GM18520 (cell line): ENCODE results near the gene COL9A3.

Source experiments
- ATAC-seq: cut with Tn5 transposase; IDR thresholded peaks from one replicate; pipeline ENCODE4 v1.9.1; 2021; ENCODE audit not compliant: unreplicated experiment

COL9A3 gene

GRCh38 chr20:62809530-62810428 is 7.1 kb upstream of the COL9A3 start:
- ATAC-seq: no peak

GRCh38 chr20:62811320-62811719 is 5.5 kb upstream of the COL9A3 start:
- ATAC-seq: no peak

- ATAC-seq: no peak
These were observed 5.1 kb upstream of the COL9A3 start for GRCh38 chr20:62811720-62812119.

- ATAC-seq: no peak
These were observed 4.5 kb upstream of the COL9A3 start for GRCh38 chr20:62812181-62812906.

- ATAC-seq: no peak
These were observed 4.0 kb upstream of the COL9A3 start for GRCh38 chr20:62812907-62813200.

GRCh38 chr20:62813588-62813987 is 3.3 kb upstream of the COL9A3 start:
- no peak for ATAC-seq

- ATAC-seq: no peak
These were observed 2.7 kb upstream of the COL9A3 start for GRCh38 chr20:62814060-62814708.

GRCh38 chr20:62814709-62815065 is 2.2 kb upstream of the COL9A3 start:
- no peak for ATAC-seq

GRCh38 chr20:62815066-62815991 is 1.5 kb upstream of the COL9A3 start:
- ATAC-seq: no peak

- no peak for ATAC-seq
These were observed 593 bp upstream of the COL9A3 start for GRCh38 chr20:62816031-62816883.

GRCh38 chr20:62817975-62818591 is 1.2 kb downstream of the COL9A3 start:
- no peak for ATAC-seq

- no peak for ATAC-seq
These were observed 2.0 kb downstream of the COL9A3 start for GRCh38 chr20:62818592-62819493.

- no peak for ATAC-seq
These were observed 2.8 kb downstream of the COL9A3 start for GRCh38 chr20:62819494-62820174.

GRCh38 chr20:62820208-62820961 is 3.5 kb downstream of the COL9A3 start:
- ATAC-seq: no peak

GRCh38 chr20:62820962-62821725 is 4.3 kb downstream of the COL9A3 start:
- no peak for ATAC-seq

GRCh38 chr20:62821726-62822210 is 4.9 kb downstream of the COL9A3 start:
- ATAC-seq: no peak
